Body of pancreas (tissue), 4 donors: ENCODE data around the gene RNF222. TPM values are rescaled to one million over a fixed set of nuclear protein-coding genes. Genes with fewer than 3 reads are reported as not detected.

Experiments
- ATAC-seq: fragments of 150-250 bp; one replicate; pipeline ENCODE4 v1.9.1; 2016
- DNase-seq, 4 donors: peaks; one replicate each; pipeline ENCODE4 v3.0.0-alpha.2; 2019
- H3K27ac ChIP-seq, 4 donors: fragments of 200-600 bp; sonication (generic); 1 replicate in 3 of 4; 2 replicates in 1 of 4; pipeline versions ENCODE4 v1.5.1 to v1.6.1; 2016 to 2019; ENCODE audit warnings: mild to moderate bottlenecking in 1 of 4, mixed read lengths in 1 of 4, moderate library complexity in 1 of 4
- H3K27me3 ChIP-seq, 2 donors: fragments of 200-600 bp; sonication (generic); one replicate each; pipeline ENCODE4 v1.6.0; 2016; ENCODE audit warnings: mild to moderate bottlenecking in 1 of 2
- H3K36me3 ChIP-seq, 2 donors: fragments of 200-600 bp; sonication (generic); replicated peaks in 1 of 2; 2 replicates each; pipeline ENCODE4 v1.5.1; 2016; ENCODE audit warnings: low read depth in 2 of 2; ENCODE audit not compliant: insufficient read depth in 1 of 2
- H3K4me1 ChIP-seq: fragments of 200-600 bp; sonication (generic); one replicate; pipeline ENCODE4 v1.6.0; 2016
- H3K4me3 ChIP-seq, 2 donors: fragments of 200-600 bp; sonication (generic); 1 replicate in 1 of 2; 2 replicates in 1 of 2; pipeline ENCODE4 v1.5.1; 2016 to 2019
- H3K9me3 ChIP-seq, 3 donors: fragments of 200-600 bp; sonication (generic); 1 replicate in 2 of 3; 2 replicates in 1 of 3; pipeline ENCODE4 v1.5.1; 2016
- CTCF ChIP-seq, 7 experiments: fragments of 450-650 bp in 4 of 7; fragments of 200-600 bp in 3 of 7; sonication (generic) in 3 of 7; IDR thresholded peaks; one replicate each; pipeline ENCODE4 v1.5.1; 2016 to 2019; ENCODE audit warnings: antibody characterized with exemption in 7 of 7
- POLR2A ChIP-seq, 3 donors: fragments of 450-650 bp; IDR thresholded peaks; one replicate each; pipeline ENCODE4 v1.6.1; 2016; ENCODE audit warnings: antibody characterized with exemption in 3 of 3, mild to moderate bottlenecking in 2 of 3
- WGBS, 2 donors: methylation state at CpG; one replicate each; pipeline ENCODE4 v1.1.5; 2017; 5-methylcytosine and 5-hydroxymethylcytosine counted together
- intact Hi-C: fragments of 100-400 bp; cut with DNase I; formaldehyde crosslinking; loops from one replicate; pipeline ENCODE4 v1.15.1; 2023
- total RNA-seq, 2 donors: library from RNA; depleted of rRNA; stranded (reverse); fragments of >200 nt; gene quantifications; one replicate each; pipeline ENCODE4 v1.1.0, GENCODE V29; 2016

Gene RNF222
- total RNA-seq, 2 donors from 2014 or later = not detected

GRCh38 chr17:8345052-8345690, 52.5 kb downstream of the RNF222 start:
- WGBS, 2 donors = 42 to 59% methylated on average over 6 of the region's 6 CpGs
- TF ChIP-seq POLR2A (IDR thresholded peaks at IDR 0.05) = no peak
- no peak for TF ChIP-seq CTCF (IDR thresholded peaks at IDR 0.05)
- ATAC-seq (no peak), DNase-seq (no peak)
- Histone ChIP-seq H3K4me3 (no peak overlapping the region), H3K4me1 (no peaks in the 10 kb centered on the region), H3K9me3 (no peaks in the 10 kb centered on the region), H3K27me3 (no peaks in the 10 kb centered on the region), H3K36me3 (no peaks in the 10 kb centered on the region), H3K27ac (no peak overlapping the region)
- intact Hi-C loops = no loop called here

GRCh38 chr17:8341456-8341855, 56.2 kb downstream of the RNF222 start:
- whole genome bisulfite sequencing, 2 donors = 62 to 68% methylated on average over 4 of the region's 4 CpGs
- DNase-seq = no peak
- no peak for TF ChIP-seq POLR2A (IDR thresholded peaks at IDR 0.05)
- TF ChIP-seq CTCF (IDR thresholded peaks at IDR 0.05) = no peak
- Histone ChIP-seq H3K27ac (no peak overlapping the region), H3K27me3 (no peaks in the 10 kb centered on the region), H3K4me3 (no peak overlapping the region), H3K9me3 (no peaks in the 10 kb centered on the region), H3K4me1 (no peaks in the 10 kb centered on the region), H3K36me3 (no peaks in the 10 kb centered on the region)
- intact Hi-C loops = no loop called here
- no peak for ATAC-seq

Other genes with a start within 250 kb of the RNF222 start
- gene PER1, start 245.4 kb downstream of the RNF222 start, total RNA-seq = 10 to 100 TPM; 27.5 to 78.8 TPM
- gene VAMP2, start 234.9 kb downstream of the RNF222 start, total RNA-seq = 10 to 100 TPM; 16.3 to 26.4 TPM
- gene TMEM107, start 221.4 kb downstream of the RNF222 start, total RNA-seq = 10 to 100 TPM in 1 of 2 donors, 1 to 10 TPM in 1; 7.6 to 12.7 TPM
- 10 to 100 TPM; 11.9 to 16.2 TPM for gene BORCS6, start 207.6 kb downstream of the RNF222 start, total RNA-seq
- not detected for gene AURKB, start 187.3 kb downstream of the RNF222 start, total RNA-seq
- gene CTC1, start 149.8 kb downstream of the RNF222 start, total RNA-seq = 10 to 100 TPM; 25.7 to 49.1 TPM
- 10 to 100 TPM in 1 of 2 donors, 1 to 10 TPM in 1; 9.9 to 33.0 TPM for gene PFAS, start 148.5 kb downstream of the RNF222 start, total RNA-seq
- gene RANGRF, start 109.2 kb downstream of the RNF222 start, total RNA-seq = 10 to 100 TPM in 1 of 2 donors, 1 to 10 TPM in 1; 4.7 to 13.5 TPM
- 1 to 10 TPM; 1.0 to 7.6 TPM for gene SLC25A35, start 102.4 kb downstream of the RNF222 start, total RNA-seq
- gene ARHGEF15, start 87.6 kb downstream of the RNF222 start, total RNA-seq = 1 to 10 TPM; 2.3 to 6.3 TPM
- gene ODF4, start 58.0 kb downstream of the RNF222 start, total RNA-seq = not detected
- gene RPL26, start 14.6 kb downstream of the RNF222 start, total RNA-seq = 1,000 to 10,000 TPM; 1,496 to 1,646 TPM
- gene NDEL1, start 38.1 kb upstream of the RNF222 start, total RNA-seq = 10 to 100 TPM; 26.2 to 39.6 TPM
- 10 to 100 TPM; 23.3 to 30.3 TPM for gene MYH10, start 232.9 kb upstream of the RNF222 start, total RNA-seq